Heart left ventricle (tissue), 16 donors: Measurements from ENCODE around the gene ATM. TPM values are rescaled to one million over a fixed set of nuclear protein-coding genes. Genes with fewer than 3 reads are reported as not detected.
"Not testable (repeated sequence)": the region's sequence is repeated elsewhere in the genome, so short reads cannot be mapped to it uniquely, and the experiment has no call there.

Source experiments
- ATAC-seq, 4 donors: fragments of 200-7000 bp; cut with Tn5 transposase; one replicate each; pipeline ENCODE4 v1.9.1; 2020 to 2022; ENCODE audit warnings: moderate library complexity in 4 of 4, mild to moderate bottlenecking in 3 of 4, moderate number of reproducible peaks in 1 of 4
- DNase-seq, 5 donors: peaks; one replicate each; pipeline ENCODE4 v3.0.0-alpha.2; 2020
- H3K27ac ChIP-seq, 12 donors: fragments of 200-600 bp; sonication (generic) in 4 of 12; one replicate each; pipeline versions ENCODE4 v1.5.0 to v1.8.0; 2016 to 2022; ENCODE audit warnings: mild to moderate bottlenecking in 2 of 12
- H3K27me3 ChIP-seq, 9 donors: fragments of 200-600 bp; sonication (generic) in 2 of 9; one replicate each; pipeline versions ENCODE4 v1.5.1 to v1.8.0; 2016 to 2022; ENCODE audit warnings: mild to moderate bottlenecking in 3 of 9
- H3K36me3 ChIP-seq, 9 donors: fragments of 200-600 bp; sonication (generic) in 2 of 9; one replicate each; pipeline versions ENCODE4 v1.5.0 to v1.8.0; 2018 to 2022; ENCODE audit warnings: mild to moderate bottlenecking in 2 of 9
- H3K4me1 ChIP-seq, 12 donors: fragments of 200-600 bp; sonication (generic) in 4 of 12; one replicate each; pipeline versions ENCODE4 v1.5.0 to v1.8.0; 2016 to 2022; ENCODE audit warnings: mild to moderate bottlenecking in 3 of 12
- H3K4me3 ChIP-seq, 12 donors: fragments of 200-600 bp; sonication (generic) in 4 of 12; one replicate each; pipeline versions ENCODE4 v1.5.0 to v1.8.0; 2017 to 2022; ENCODE audit warnings: mild to moderate bottlenecking in 9 of 12, moderate library complexity in 4 of 12
- H3K9me3 ChIP-seq, 12 donors: fragments of 200-600 bp; sonication (generic) in 4 of 12; one replicate each; pipeline versions ENCODE4 v1.5.0 to v1.8.0; 2016 to 2022; ENCODE audit warnings: mild to moderate bottlenecking in 1 of 12
- POLR2A ChIP-seq, 2 donors: fragments of 450-650 bp; IDR thresholded peaks; one replicate each; pipeline ENCODE4 v1.6.1; 2017; ENCODE audit warnings: antibody characterized with exemption in 2 of 2, mild to moderate bottlenecking in 2 of 2, moderate library complexity in 2 of 2
- WGBS, 4 donors: extraction: QIAGEN DNeasy Blood & Tissue Kit in 2 of 4; methylation state at CpG; one replicate each; pipeline versions ENCODE4 v1.1.5 to v1.1.7; 2013 to 2018; 5-methylcytosine and 5-hydroxymethylcytosine counted together
- intact Hi-C, 10 donors: fragments of 100-400 bp; cut with DNase I; formaldehyde crosslinking; loops; one replicate each; pipeline versions ENCODE4 v1.11.1 to v1.14.2; 2022
- polyA plus RNA-seq, 2 donors: library from polyadenylated mRNA; stranded (reverse); fragments of 200-250 nt; gene quantifications; one replicate each; pipeline ENCODE4 v1.2.3, GENCODE V29; 2013
- total RNA-seq, 9 donors: library from RNA; depleted of rRNA in 2 of 9; stranded (reverse); fragments of >200 nt in 2 of 9; fragmentation: NEBNext Ultra II Directional in 3 of 9; extraction: Animal tissue kit (Norgen Biotek cat#: 25700) in 3 of 9; gene quantifications; one replicate each; pipeline versions ENCODE4 v1.1.0 to v1.2.4, GENCODE V29; 2016 to 2023
- TF ChIP-seq, protein P1 (sequence below), 12 donors: fragments of 200-600 bp; sonication (generic) in 4 of 12; IDR thresholded peaks; one replicate each; pipeline versions ENCODE4 v1.5.0 to v1.8.0; 2018 to 2022; ENCODE audit warnings: antibody characterized with exemption in 12 of 12, mild to moderate bottlenecking in 5 of 12
- donor health status: ischemic (EF 13 %, LVEDD 7.1; RV severe dilation, severe dysfunction).
- donor health status: healthy with polysubstance abuse.
- donor health status: DM: no; HTN: yes; CAD: no.
- donor health status: DM: no; HTN: no; CAD: no.
- donor health status: ischemic (EF 25% LVEDD 6.9; RV normal size, moderate dysfunction).
- donor health status: ischemic (EF 25% LVEDD 5.7; RV mildly dilated, moderate dysfunction).
- donor health status: healthy.
- donor health status: DM: yes; HTN: yes; CAD: no.
- donor health status: ischemic (EF 35%, LVEDD 5.7; RV mildly dilated, moderate dysfunction).
- donor health status: nonischemic (EF 11% LVEDD 7.7; RV severe dilation, severe dysfunction).
- donor health status: DM: yes; HTN: yes; CAD: no.
- donor health status: PGD.
- donor health status: ischemic (EF 29% LVEDD 5.4; RV normal size, mild dysfunction).
- donor health status: nonischemic (EF 23%, LVEDD 6.1; RV moderate dilation, normal function).

ATM gene
- total and polyA plus RNA-seq, 11 donors, result 14.0 to 50.8 (median 31.2) TPM

GRCh38 chr11:108246885-108247284 lies 24.0 kb downstream of the ATM start:
- Histone ChIP-seq H3K27me3 (no peaks in the 10 kb centered on the region), H3K27ac (no peak overlapping the region), H3K4me3 (no peak overlapping the region), H3K9me3 (no peaks in the 10 kb centered on the region), H3K36me3 (peaks cover 0 to 95% (median 75%) of the 10 kb centered on the region in 9 donors), H3K4me1 (no peaks in the 10 kb centered on the region)
- TF ChIP-seq, protein P1, sequence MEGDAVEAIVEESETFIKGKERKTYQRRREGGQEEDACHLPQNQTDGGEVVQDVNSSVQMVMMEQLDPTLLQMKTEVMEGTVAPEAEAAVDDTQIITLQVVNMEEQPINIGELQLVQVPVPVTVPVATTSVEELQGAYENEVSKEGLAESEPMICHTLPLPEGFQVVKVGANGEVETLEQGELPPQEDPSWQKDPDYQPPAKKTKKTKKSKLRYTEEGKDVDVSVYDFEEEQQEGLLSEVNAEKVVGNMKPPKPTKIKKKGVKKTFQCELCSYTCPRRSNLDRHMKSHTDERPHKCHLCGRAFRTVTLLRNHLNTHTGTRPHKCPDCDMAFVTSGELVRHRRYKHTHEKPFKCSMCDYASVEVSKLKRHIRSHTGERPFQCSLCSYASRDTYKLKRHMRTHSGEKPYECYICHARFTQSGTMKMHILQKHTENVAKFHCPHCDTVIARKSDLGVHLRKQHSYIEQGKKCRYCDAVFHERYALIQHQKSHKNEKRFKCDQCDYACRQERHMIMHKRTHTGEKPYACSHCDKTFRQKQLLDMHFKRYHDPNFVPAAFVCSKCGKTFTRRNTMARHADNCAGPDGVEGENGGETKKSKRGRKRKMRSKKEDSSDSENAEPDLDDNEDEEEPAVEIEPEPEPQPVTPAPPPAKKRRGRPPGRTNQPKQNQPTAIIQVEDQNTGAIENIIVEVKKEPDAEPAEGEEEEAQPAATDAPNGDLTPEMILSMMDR (IDR thresholded peaks at IDR 0.05), result no peak
- no peak for TF ChIP-seq POLR2A (IDR thresholded peaks at IDR 0.05)
- intact Hi-C loops, result no loop called here
- no peak for ATAC-seq
- 88 to 95% (median 92%) methylated on average over 2 of the region's 2 CpGs for WGBS, 4 donors
- no peak for DNase-seq

- H3K27me3 ChIP-seq, result no peaks in the 10 kb centered on the region
- peaks cover 2 to 100% (median 98%) of the 10 kb centered on the region in 9 donors for H3K36me3 ChIP-seq
- H3K4me3 ChIP-seq, result no peak overlapping the region
- no peak for TF ChIP-seq POLR2A (IDR thresholded peaks at IDR 0.05)
- TF ChIP-seq, protein P1 (IDR thresholded peaks at IDR 0.05), result no peak
- no peak for ATAC-seq
- no peaks in the 10 kb centered on the region for H3K9me3 ChIP-seq
- no peak overlapping the region for H3K27ac ChIP-seq
- no peak for DNase-seq
- no peaks in the 10 kb centered on the region for H3K4me1 ChIP-seq
- 92 to 98% (median 95%) methylated on average over 1 of the region's 1 CpG for WGBS, 4 donors
- intact Hi-C loops, result loop anchor here in 1 of 10 donors (10.0 kb wide), 1 partner anchor 62 kb away; no protein-coding TSS in a partner anchor
These were observed 30.3 kb downstream of the ATM start for GRCh38 chr11:108253176-108253575.

DNA sequence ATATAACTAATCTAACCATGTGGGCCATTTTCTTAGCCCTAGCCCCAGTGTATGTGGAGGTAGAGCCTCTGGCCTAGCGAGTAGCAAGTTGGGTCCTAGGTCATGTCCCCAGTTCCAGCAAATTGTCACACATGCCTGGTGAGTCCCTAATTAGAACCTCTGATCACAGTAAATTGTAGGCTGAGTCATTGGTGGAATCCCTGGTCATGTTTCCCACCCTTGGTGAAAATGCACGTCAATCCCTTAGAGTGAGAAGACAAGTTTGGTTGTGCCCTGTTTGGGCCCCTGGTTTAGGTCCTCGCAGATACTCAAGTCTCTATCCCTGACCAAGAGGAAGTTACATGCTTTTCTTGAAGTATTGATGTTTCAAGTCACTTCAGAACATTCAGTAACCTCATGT lies 46.7 kb downstream of the ATM start:
- no peak overlapping the region for H3K27ac ChIP-seq
- peaks cover 0 to 81% (median 68%) of the 10 kb centered on the region in 9 donors for H3K36me3 ChIP-seq
- WGBS, 4 donors, result 91 to 96% (median 94%) methylated on average over 3 of the region's 3 CpGs

GRCh38 chr11:108276985-108277616 lies 54.2 kb downstream of the ATM start:
- H3K4me3 ChIP-seq, H3K27ac ChIP-seq, H3K27me3 ChIP-seq, DNase-seq, intact Hi-C loops, ATAC-seq: not testable (repeated sequence)
- peaks cover 0 to 19% (median 0%) of the 10 kb centered on the region in 12 donors for H3K9me3 ChIP-seq
- WGBS, 4 donors, result 92 to 94% (median 94%) methylated on average over 13 of the region's 13 CpGs
- H3K4me1 ChIP-seq, result peaks cover 0 to 15% (median 2%) of the 10 kb centered on the region in 12 donors
- H3K36me3 ChIP-seq, result peaks cover 0 to 100% (median 82%) of the 10 kb centered on the region in 9 donors

More for the DNA sequence above, 46.7 kb downstream of the ATM start:
- Histone ChIP-seq H3K4me1 (no peaks in the 10 kb centered on the region), H3K4me3 (no peak overlapping the region), H3K27me3 (no peaks in the 10 kb centered on the region), H3K9me3 (peaks cover 0 to 6% (median 0%) of the 10 kb centered on the region in 12 donors)
- no peak for ATAC-seq
- no peak for TF ChIP-seq POLR2A (IDR thresholded peaks at IDR 0.05)
- TF ChIP-seq, protein P1 (IDR thresholded peaks at IDR 0.05), result no peak
- no peak for DNase-seq
- intact Hi-C loops, result no loop called here
